ENCODE results near the gene GARIN5B.

Gene GARIN5B

GRCh38 chr19:55322204-55322885 is 40.7 kb downstream of the GARIN5B start:
- DNase-seq (ENCODE audit: low read depth in 2 of 2), result no peak

- DNase-seq (ENCODE audit: low read depth in 2 of 2), result no peak
Observed at GRCh38 chr19:55321466-55322137, 41.5 kb downstream of the GARIN5B start.

GRCh38 chr19:55320844-55321419 is 42.1 kb downstream of the GARIN5B start:
- no peak for DNase-seq (ENCODE audit: low read depth in 2 of 2)

- DNase-seq (ENCODE audit: low read depth in 2 of 2), result no peak
Observed at GRCh38 chr19:55319785-55320184, 43.3 kb downstream of the GARIN5B start.

GRCh38 chr19:55316646-55317045 is 46.4 kb downstream of the GARIN5B start:
- DNase-seq (ENCODE audit: low read depth in 2 of 2), result no peak

- DNase-seq (ENCODE audit: low read depth in 2 of 2), result no peak
Observed at GRCh38 chr19:55315956-55316525, 47.0 kb downstream of the GARIN5B start.

GRCh38 chr19:55314396-55314795 is 48.7 kb downstream of the GARIN5B start:
- no peak for DNase-seq (ENCODE audit: low read depth in 2 of 2)

- DNase-seq (ENCODE audit: low read depth in 2 of 2), result no peak
Observed at GRCh38 chr19:55312621-55313512, 50.2 kb downstream of the GARIN5B start.

GRCh38 chr19:55311797-55312196 is 51.3 kb downstream of the GARIN5B start:
- no peak for DNase-seq (ENCODE audit: low read depth in 2 of 2)

GRCh38 chr19:55311397-55311796 is 51.7 kb downstream of the GARIN5B start:
- no peak for DNase-seq (ENCODE audit: low read depth in 2 of 2)

- DNase-seq (ENCODE audit: low read depth in 2 of 2), result no peak
Observed at GRCh38 chr19:55310498-55310897, 52.6 kb downstream of the GARIN5B start.

- DNase-seq (ENCODE audit: low read depth in 2 of 2), result no peak
Observed at GRCh38 chr19:55309448-55309847, 53.6 kb downstream of the GARIN5B start.

GRCh38 chr19:55308281-55308680 is 54.8 kb downstream of the GARIN5B start:
- DNase-seq (ENCODE audit: low read depth in 2 of 2), result no peak

- DNase-seq (ENCODE audit: low read depth in 2 of 2), result no peak
Observed at GRCh38 chr19:55306712-55307111, 56.3 kb downstream of the GARIN5B start.

- no peak for DNase-seq (ENCODE audit: low read depth in 2 of 2)
Observed at GRCh38 chr19:55305983-55306562, 57.0 kb downstream of the GARIN5B start.

GRCh38 chr19:55305491-55305890 is 57.6 kb downstream of the GARIN5B start:
- no peak for DNase-seq (ENCODE audit: low read depth in 2 of 2)

GRCh38 chr19:55304980-55305379 is 58.1 kb downstream of the GARIN5B start:
- no peak for DNase-seq (ENCODE audit: low read depth in 2 of 2)
